ENCODE data around the gene ATG2A. TPM values are rescaled to one million over a fixed set of nuclear protein-coding genes. Genes with fewer than 3 reads are reported as not detected.

Gene ATG2A
- total RNA-seq, 1 donor from 2014 or later = 28.7 TPM

GRCh38 chr11:64929625-64930024 is 12.6 kb upstream of the ATG2A start:
- no peak overlapping the region for H3K27ac Mint-ChIP-seq (ENCODE audit: unreplicated experiment)

GRCh38 chr11:64928957-64929356 is 11.9 kb upstream of the ATG2A start:
- no peak for DNase-seq (ENCODE audit: extremely low spot score, unreplicated experiment)
- Mint-ChIP-seq H3K4me1 (ENCODE audit: unreplicated experiment) (peaks cover 21% of the 10 kb centered on the region), H3K27ac (ENCODE audit: unreplicated experiment) (no peak overlapping the region), H3K4me3 (ENCODE audit: unreplicated experiment) (no peak overlapping the region), H3K9me3 (ENCODE audit: unreplicated experiment) (no peaks in the 10 kb centered on the region), H3K27me3 (ENCODE audit: unreplicated experiment) (no peaks in the 10 kb centered on the region), H3K36me3 (ENCODE audit: unreplicated experiment) (peaks cover 26% of the 10 kb centered on the region)
- TF ChIP-seq CTCF (IDR thresholded peaks at IDR 0.05) = no peak

More at GRCh38 chr11:64929625-64930024, 12.6 kb upstream of the ATG2A start:
- Mint-ChIP-seq H3K4me1 (ENCODE audit: unreplicated experiment) (peaks cover 18% of the 10 kb centered on the region), H3K36me3 (ENCODE audit: unreplicated experiment) (peaks cover 26% of the 10 kb centered on the region), H3K4me3 (ENCODE audit: unreplicated experiment) (no peak overlapping the region), H3K27me3 (ENCODE audit: unreplicated experiment) (no peaks in the 10 kb centered on the region), H3K9me3 (ENCODE audit: unreplicated experiment) (no peaks in the 10 kb centered on the region)
- no peak for DNase-seq (ENCODE audit: extremely low spot score, unreplicated experiment)
- no peak for TF ChIP-seq CTCF (IDR thresholded peaks at IDR 0.05)

GRCh38 chr11:64926689-64927088 is 9.7 kb upstream of the ATG2A start:
- no peak for DNase-seq (ENCODE audit: extremely low spot score, unreplicated experiment)
- H3K9me3 Mint-ChIP-seq (ENCODE audit: unreplicated experiment) = no peaks in the 10 kb centered on the region

GRCh38 chr11:64925536-64926436 is 8.8 kb upstream of the ATG2A start:
- Mint-ChIP-seq H3K27ac (ENCODE audit: unreplicated experiment) (peak overlapping the region; percentile 71), H3K27me3 (ENCODE audit: unreplicated experiment) (no peaks in the 10 kb centered on the region), H3K4me3 (ENCODE audit: unreplicated experiment) (peak overlapping the region; percentile 95), H3K36me3 (ENCODE audit: unreplicated experiment) (peaks cover 20% of the 10 kb centered on the region), H3K4me1 (ENCODE audit: unreplicated experiment) (peaks cover 25% of the 10 kb centered on the region), H3K9me3 (ENCODE audit: unreplicated experiment) (no peaks in the 10 kb centered on the region)
- DNase-seq (ENCODE audit: extremely low spot score, unreplicated experiment) = no peak
- TF ChIP-seq CTCF (IDR thresholded peaks at IDR 0.05) = no peak

More at GRCh38 chr11:64926689-64927088, 9.7 kb upstream of the ATG2A start:
- H3K27ac Mint-ChIP-seq (ENCODE audit: unreplicated experiment) = no peak overlapping the region
- no peaks in the 10 kb centered on the region for H3K27me3 Mint-ChIP-seq (ENCODE audit: unreplicated experiment)
- peak overlapping the region; percentile 45 for H3K4me3 Mint-ChIP-seq (ENCODE audit: unreplicated experiment)
- peaks cover 24% of the 10 kb centered on the region for H3K36me3 Mint-ChIP-seq (ENCODE audit: unreplicated experiment)
- peaks cover 25% of the 10 kb centered on the region for H3K4me1 Mint-ChIP-seq (ENCODE audit: unreplicated experiment)
- TF ChIP-seq CTCF (IDR thresholded peaks at IDR 0.05) = no peak

- no peak for DNase-seq (ENCODE audit: extremely low spot score, unreplicated experiment)
- H3K4me1 Mint-ChIP-seq (ENCODE audit: unreplicated experiment) = peaks cover 25% of the 10 kb centered on the region
- peak overlapping the region; percentile 71 for H3K27ac Mint-ChIP-seq (ENCODE audit: unreplicated experiment)
Observed at GRCh38 chr11:64924910-64925284, 7.9 kb upstream of the ATG2A start.

More at GRCh38 chr11:64924910-64925284, 7.9 kb upstream of the ATG2A start:
- TF ChIP-seq CTCF (IDR thresholded peaks at IDR 0.05) = no peak
- Mint-ChIP-seq H3K27me3 (ENCODE audit: unreplicated experiment) (no peaks in the 10 kb centered on the region), H3K36me3 (ENCODE audit: unreplicated experiment) (peaks cover 11% of the 10 kb centered on the region), H3K4me3 (ENCODE audit: unreplicated experiment) (peak overlapping the region; percentile 95), H3K9me3 (ENCODE audit: unreplicated experiment) (no peaks in the 10 kb centered on the region)
